Neural progenitor cell (in vitro differentiated cells): Measurements from ENCODE around the gene BMP2K.

Experiments
- EZH2 ChIP-seq: fragments of 200-600 bp; sonication (generic); IDR thresholded peaks from 2 replicates; pipeline ENCODE4 v1.6.1; 2017; ENCODE audit warnings: antibody characterized with exemption, mild to moderate bottlenecking, moderate library complexity
- TF ChIP-seq, protein P1 (sequence below): fragments of 200-600 bp; sonication (generic); IDR thresholded peaks from 2 replicates; pipeline ENCODE4 v1.5.1; 2017; ENCODE audit warnings: antibody characterized with exemption, mild to moderate bottlenecking

DNA sequence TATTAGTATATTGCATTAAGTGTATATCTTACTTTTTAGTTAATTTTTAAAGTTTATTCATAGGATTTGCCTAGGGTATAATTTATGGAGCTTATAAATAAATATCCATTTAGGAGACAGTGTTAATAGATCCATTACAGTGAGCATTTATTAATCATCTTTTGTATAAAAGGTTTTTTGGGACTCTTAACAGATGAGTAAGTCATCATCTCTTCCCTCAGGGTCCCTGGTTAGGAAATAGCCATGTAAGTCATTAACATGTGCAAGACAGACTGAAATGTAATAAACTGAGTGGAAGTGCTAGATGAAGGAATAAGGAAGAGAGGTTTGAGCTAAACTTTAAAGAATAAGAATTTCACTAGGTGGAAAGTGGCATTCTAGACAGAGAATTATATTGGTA, 93.9 kb downstream of the BMP2K start:
- TF ChIP-seq, protein P1, sequence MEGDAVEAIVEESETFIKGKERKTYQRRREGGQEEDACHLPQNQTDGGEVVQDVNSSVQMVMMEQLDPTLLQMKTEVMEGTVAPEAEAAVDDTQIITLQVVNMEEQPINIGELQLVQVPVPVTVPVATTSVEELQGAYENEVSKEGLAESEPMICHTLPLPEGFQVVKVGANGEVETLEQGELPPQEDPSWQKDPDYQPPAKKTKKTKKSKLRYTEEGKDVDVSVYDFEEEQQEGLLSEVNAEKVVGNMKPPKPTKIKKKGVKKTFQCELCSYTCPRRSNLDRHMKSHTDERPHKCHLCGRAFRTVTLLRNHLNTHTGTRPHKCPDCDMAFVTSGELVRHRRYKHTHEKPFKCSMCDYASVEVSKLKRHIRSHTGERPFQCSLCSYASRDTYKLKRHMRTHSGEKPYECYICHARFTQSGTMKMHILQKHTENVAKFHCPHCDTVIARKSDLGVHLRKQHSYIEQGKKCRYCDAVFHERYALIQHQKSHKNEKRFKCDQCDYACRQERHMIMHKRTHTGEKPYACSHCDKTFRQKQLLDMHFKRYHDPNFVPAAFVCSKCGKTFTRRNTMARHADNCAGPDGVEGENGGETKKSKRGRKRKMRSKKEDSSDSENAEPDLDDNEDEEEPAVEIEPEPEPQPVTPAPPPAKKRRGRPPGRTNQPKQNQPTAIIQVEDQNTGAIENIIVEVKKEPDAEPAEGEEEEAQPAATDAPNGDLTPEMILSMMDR: no peak
- TF ChIP-seq EZH2: no peak
